GM19455 (cell line): ENCODE results near the gene HMBS.
"Not testable (repeated sequence)": the region's sequence is repeated elsewhere in the genome, so short reads cannot be mapped to it uniquely, and the experiment has no call there.

Experiments used
- ATAC-seq: cut with Tn5 transposase; IDR thresholded peaks from one replicate; pipeline ENCODE4 v1.9.1; 2021; ENCODE audit not compliant: unreplicated experiment

HMBS gene

GRCh38 chr11:119084663-119085436, at the start of gene HMBS:
TSS of gene HMBS (plus strand) at chr11:119084881. CDS start at chr11:119085034, 153 bp downstream.
- ATAC-seq: peak; percentile 92

- no peak for ATAC-seq
These were observed 45.8 kb upstream of the HMBS start for GRCh38 chr11:119038884-119039283.

DNA sequence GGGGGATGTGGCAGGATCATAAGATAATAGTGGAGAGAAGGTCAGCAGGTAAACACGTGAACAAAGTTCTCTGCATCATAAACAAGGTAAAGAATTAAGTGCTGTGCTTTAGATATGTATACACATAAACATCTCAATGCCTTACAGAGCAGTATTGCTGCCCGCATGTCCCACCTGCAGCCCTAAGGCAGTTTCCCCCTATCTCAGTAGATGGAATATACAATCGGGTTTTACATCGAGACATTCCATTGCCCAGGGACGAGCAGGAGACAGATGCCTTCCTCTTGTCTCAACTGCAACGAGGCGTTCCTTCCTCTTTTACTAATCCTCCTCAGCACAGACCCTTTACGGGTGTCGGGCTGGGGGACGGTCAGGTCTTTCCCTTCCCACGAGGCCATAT, 45.2 kb upstream of the HMBS start:
- not testable (repeated sequence) for ATAC-seq

GRCh38 chr11:119041821-119042514, 42.7 kb upstream of the HMBS start:
- ATAC-seq: no peak

- ATAC-seq: no peak
These were observed 41.8 kb upstream of the HMBS start for GRCh38 chr11:119042927-119043326.

GRCh38 chr11:119044708-119045107, 40.0 kb upstream of the HMBS start:
- ATAC-seq: no peak

DNA sequence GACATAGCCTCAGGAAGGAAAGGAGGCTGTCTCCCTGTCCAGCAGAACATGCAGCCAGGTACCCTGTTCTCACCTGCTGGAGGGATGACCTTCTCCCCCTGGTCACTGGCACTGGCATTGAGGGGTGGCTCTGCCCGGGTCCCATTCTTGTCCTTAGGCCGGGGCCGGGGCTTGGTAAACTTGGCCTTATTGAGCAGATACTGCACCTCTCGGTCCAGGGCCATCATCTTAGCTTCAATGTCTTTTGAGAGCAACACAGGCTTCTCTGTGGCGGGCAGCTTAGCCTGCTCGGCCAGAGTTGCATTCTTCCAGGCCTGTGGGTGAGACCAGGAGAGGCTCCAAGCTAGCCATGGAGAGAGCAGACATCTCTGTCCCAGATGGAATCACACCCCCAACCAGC, 38.2 kb upstream of the HMBS start:
- no peak for ATAC-seq

GRCh38 chr11:119047205-119047604, 37.5 kb upstream of the HMBS start:
- no peak for ATAC-seq

DNA sequence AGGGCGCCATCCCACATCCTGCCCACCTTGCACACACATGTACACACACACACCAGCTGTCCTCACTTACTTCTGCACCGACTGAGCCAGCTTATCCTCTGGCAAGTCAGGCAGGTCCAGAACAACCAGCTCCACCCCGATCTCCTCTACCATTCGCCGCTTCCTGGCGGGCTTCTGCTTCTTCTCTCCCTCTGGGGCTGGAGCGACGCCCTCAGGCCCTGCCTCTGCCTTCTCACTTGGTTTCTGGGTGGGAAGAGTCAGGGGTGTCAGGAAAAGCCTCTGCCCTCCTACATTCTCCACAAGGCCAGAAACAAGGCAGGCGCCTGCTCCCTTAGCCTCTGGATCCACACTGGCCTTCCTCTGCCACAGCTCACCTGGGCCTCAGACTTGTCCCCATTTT, 36.0 kb upstream of the HMBS start:
- ATAC-seq: no peak

DNA sequence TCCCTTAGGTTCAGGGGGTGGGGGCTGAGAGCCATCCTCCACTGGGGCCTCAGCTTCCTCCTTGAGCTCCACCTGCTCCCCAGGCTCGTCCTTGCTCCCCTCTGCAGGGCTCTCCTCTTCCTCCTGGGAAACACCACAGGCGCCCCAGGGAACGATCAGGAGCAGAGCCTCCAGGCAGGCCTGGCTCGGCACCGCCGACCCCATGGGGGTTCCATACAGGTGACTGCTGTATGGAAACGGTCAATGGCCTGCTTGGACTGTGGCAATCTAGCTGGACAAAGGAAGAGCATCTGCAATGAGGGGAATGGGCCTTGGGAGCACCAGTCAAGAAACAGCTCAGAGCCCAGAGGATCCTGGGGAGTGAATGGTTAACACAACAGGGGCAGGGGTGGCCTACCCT, 35.6 kb upstream of the HMBS start:
- no peak for ATAC-seq

GRCh38 chr11:119051440-119052162, 33.1 kb upstream of the HMBS start:
- no peak for ATAC-seq

- ATAC-seq: no peak
These were observed 32.4 kb upstream of the HMBS start for GRCh38 chr11:119052163-119052814.

GRCh38 chr11:119054418-119054817, 30.3 kb upstream of the HMBS start:
- ATAC-seq: no peak

- ATAC-seq: no peak
These were observed 28.8 kb upstream of the HMBS start for GRCh38 chr11:119055901-119056300.

- peak; percentile 4 for ATAC-seq
These were observed 28.2 kb upstream of the HMBS start for GRCh38 chr11:119056421-119056999.

- ATAC-seq: peak; percentile 94
These were observed 27.5 kb upstream of the HMBS start, which contains the start of gene HYOU1 for GRCh38 chr11:119057000-119057769. TSS of gene HYOU1 (minus strand) at chr11:119057205. CDS start at chr11:119056160, 1,045 bp downstream.

- ATAC-seq: not testable (repeated sequence)
These were observed 25.6 kb upstream of the HMBS start for GRCh38 chr11:119059128-119059527.

DNA sequence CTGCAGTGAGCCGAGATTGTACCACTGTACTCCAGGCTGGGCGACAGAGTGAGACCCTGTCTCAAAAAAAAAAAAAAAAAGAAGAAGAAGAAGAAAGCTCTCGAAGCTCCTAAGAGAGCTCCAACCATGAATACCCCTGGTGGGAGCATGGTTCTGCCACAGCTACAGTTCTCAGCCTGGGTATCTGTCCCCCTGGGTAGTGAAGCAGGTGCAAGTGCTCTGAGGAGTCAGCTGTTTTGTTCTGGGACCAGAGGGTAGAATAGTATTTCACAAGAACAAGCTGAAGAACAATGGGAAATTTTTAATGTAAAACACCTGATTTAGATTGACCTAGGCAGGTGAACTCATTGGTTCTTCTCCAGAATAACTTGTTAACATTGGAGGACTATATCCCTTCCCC, 23.4 kb upstream of the HMBS start:
- ATAC-seq: no peak

DNA sequence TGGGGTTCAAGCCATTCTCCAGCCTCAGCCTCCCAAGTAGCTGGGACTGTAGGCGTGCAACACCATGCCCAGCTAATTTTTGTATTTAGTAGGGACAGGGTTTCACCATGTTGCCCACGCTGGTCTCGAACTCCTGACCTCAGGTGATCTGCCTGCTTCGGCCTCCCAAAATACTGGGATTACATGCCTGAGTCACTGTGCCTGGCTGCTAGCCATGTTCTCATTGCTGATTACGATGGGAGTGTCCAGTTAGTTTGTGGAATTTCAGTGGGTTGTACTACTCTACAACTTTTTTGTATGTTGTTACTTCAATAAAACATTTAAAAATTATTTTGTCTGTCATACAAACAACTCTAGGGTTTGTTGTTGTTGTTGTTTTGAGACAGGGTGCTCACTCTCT, 21.9 kb upstream of the HMBS start:
- no peak for ATAC-seq

- no peak for ATAC-seq
These were observed 19.3 kb upstream of the HMBS start for GRCh38 chr11:119065369-119065768.
